CD4-positive, alpha-beta T cell treated with Interferon alpha-2 for 1 hour (primary cell): ENCODE measurements around the gene ZCCHC17.
"Not testable (repeated sequence)": the region's sequence is repeated elsewhere in the genome, so short reads cannot be mapped to it uniquely, and the experiment has no call there.

ENCODE experiments used
- DNase-seq, 2 donors: peaks; one replicate each; pipeline ENCODE4 v3.0.0-alpha.2; 2020 to 2022

Gene ZCCHC17

DNA sequence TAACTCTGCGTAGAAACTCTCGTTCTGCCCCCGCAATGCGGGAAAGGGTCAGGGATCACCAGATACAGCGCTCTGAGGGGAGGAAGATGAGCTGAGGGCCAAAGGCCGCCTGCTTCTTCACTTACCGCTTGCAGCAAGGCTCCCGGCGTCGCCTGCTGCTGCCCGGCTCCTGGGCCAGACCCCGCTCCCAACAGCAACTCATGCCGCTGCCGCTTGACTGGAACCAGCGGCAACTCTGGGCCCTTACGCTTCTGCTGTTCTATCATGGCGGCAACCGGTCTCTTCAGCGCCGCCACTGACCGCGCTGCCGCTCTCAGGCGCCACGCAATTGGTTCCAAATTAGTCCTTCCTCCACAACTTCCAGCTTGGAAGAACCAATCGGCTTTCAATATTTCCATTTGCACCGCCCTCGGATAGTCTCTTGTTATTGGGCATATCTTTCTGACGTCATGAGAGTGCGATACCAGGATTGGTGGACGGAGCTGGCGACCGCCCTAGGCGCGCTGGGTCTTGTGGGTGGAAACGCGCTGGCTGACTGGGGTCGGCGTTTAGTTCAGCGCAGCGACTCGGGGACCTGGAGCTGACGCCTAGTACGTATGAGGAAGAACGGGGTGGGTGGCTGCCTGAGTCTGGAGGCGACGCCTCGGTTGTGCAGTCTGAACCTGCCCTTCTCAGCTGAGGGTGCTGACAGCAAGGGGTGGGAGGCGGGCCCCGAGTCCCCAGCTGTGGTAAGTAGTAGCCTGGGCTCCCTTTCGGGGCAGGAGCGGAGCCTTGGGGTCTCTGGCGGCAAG lies at the start of gene ZCCHC17, which contains the start of gene SNRNP40:
ZCCHC17 (plus strand) TSS at position 547 of the 791 bp plus-strand sequence. CDS start 13,067 bp downstream, outside the sequence.
SNRNP40 (minus strand) TSS at position 303 of the 791 bp plus-strand sequence; CDS start at position 266, 37 bp downstream.
- DNase-seq, result peak; percentile 97 to 99

DNA sequence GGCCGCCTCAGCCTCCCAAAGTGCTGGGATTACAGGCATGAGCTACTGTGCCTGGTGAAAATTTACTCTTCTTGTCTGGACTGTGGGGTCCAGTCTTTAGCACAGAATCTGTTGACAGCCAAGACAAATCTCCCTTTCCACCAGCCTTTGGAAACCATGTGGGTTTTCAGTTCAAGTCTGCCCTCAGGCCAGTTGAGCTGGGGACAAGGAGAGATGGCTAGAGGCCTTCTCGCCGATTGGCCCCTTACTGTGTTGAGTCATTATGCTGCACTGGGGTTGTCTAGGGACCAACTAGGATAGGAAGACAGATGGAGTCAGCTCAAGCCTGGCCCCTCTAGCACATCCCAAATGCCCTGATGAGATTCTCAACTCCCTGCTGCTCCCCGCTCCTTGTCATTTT lies 48.6 kb upstream of the ZCCHC17 start:
- DNase-seq, result no peak

DNA sequence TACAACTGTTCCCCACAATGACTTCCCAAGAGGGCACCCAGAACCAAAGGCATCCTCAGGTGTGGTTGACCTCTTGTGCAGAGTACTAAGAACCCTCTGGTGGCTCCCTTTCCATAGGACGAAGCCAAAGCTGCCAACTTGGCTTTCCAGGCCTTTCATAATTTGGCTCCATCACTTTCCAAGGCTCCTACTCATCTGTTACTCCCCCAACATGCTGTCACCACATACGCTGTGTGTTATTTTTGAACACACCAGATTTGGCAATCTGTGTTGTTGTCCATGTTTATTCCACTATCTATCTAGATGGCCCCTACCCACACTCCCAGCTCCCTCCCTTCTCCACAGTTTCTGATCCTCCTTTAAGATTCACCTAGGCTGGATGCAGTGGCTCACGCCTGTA lies 47.0 kb upstream of the ZCCHC17 start:
- DNase-seq, result no peak

- DNase-seq, result no peak
These were observed 39.6 kb upstream of the ZCCHC17 start for GRCh38 chr1:31257213-31257612.

- no peak for DNase-seq
These were observed 38.3 kb upstream of the ZCCHC17 start for GRCh38 chr1:31258581-31258980.

DNA sequence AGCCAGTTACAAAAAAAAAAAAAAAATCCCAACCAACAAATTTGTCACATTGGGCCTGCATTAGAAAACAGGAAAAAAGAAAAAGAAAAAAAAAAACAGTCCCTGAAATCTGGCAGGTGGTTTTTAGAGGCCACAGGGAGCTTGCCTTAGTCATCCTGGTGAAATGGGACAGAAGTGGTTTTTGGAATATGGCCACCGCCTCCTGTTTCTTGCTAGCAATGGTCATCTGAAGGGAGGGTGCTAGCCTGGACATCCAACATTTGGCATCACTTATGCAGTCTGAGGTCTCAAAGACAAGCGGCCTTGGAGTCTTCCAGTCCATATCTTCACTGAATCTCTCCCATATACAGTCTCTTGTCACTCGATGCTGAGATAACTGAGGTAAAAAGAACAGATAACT lies 37.1 kb upstream of the ZCCHC17 start:
- DNase-seq, result no peak

- no peak for DNase-seq
These were observed 34.9 kb upstream of the ZCCHC17 start for GRCh38 chr1:31261916-31262315.

GRCh38 chr1:31262393-31262792 lies 34.4 kb upstream of the ZCCHC17 start:
- not testable (repeated sequence) for DNase-seq

DNA sequence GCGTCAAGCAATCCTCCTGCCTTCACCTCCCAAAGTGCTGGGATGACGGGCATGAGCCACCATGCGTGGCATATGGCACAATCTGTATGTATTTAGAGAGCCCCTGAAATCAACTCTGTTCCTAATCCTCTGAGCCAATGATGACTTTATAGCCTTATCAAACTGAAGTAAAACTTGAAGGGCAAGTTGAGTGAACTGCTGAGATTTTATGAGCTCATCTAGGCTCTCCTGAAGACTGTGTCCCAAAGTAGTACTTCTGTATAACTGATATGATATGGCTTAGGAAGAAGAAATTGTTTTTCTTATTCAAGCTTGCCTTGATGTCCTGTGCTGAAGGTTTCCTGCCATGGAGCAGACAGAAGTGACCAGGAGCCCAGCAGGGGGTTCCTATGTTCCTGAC lies 33.4 kb upstream of the ZCCHC17 start:
- DNase-seq, result no peak

GRCh38 chr1:31264790-31265386 lies 31.9 kb upstream of the ZCCHC17 start:
- DNase-seq, result no peak

DNA sequence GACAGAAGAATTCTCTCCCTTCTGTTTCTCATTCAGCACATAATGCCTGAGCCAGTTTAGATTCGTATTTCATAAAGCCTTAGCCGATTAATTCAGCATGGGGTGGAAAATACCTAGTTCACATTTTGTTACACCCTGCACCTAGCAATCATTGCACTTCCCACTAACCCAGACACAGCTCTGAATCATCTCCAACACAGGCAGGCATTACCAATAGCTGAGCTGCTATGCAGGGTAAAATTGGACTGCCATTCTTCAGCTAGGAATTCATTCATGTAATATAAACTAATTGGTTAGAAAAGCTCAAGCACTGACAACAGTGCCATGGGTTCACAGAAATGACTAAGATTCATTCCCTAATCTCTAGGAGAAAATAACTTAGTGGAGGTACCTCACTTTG lies 30.3 kb upstream of the ZCCHC17 start:
- no peak for DNase-seq

DNA sequence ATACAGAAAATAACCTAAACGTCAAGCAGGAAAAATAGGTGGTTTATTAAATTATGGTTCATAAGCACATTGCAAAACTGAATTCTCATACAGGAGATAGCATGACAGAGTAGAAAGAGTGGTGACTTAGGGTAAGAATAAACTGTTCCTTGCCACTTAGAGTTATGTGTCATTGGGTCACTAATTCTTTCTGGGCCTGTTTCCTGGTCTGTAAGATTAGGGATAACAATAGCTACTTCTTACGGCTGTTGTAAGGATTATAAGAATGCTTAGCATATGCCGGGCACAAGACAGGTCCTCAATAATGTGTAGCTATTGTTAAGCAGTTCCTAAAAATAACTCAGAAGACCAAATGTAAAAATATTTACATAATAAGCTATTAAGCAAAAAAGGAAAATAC lies 24.5 kb upstream of the ZCCHC17 start:
- no peak for DNase-seq

- DNase-seq, result no peak
These were observed 23.2 kb upstream of the ZCCHC17 start for GRCh38 chr1:31273619-31274018.

- not testable (repeated sequence) for DNase-seq
These were observed 14.4 kb upstream of the ZCCHC17 start for GRCh38 chr1:31282426-31282825.

GRCh38 chr1:31287791-31288190 lies 9.0 kb upstream of the ZCCHC17 start:
- not testable (repeated sequence) for DNase-seq

DNA sequence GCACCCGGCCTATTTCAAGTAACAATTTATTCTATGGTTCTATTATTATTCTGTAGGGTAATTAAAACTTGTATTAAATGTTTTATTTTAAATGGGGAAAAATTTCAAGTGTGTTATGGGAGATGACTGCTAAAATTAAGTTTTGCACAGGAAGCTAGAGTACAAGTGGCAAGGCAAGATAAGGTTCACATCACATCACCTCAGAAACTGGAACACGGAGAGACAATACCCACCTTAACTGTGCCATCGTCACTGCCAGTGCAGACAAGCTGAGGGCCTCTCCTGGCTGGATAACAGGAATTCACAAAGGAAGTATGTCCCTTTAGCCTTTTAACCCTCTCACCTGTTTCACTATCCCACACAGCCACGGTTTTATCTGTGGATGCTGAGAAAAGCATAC lies 7.8 kb upstream of the ZCCHC17 start:
- no peak for DNase-seq

DNA sequence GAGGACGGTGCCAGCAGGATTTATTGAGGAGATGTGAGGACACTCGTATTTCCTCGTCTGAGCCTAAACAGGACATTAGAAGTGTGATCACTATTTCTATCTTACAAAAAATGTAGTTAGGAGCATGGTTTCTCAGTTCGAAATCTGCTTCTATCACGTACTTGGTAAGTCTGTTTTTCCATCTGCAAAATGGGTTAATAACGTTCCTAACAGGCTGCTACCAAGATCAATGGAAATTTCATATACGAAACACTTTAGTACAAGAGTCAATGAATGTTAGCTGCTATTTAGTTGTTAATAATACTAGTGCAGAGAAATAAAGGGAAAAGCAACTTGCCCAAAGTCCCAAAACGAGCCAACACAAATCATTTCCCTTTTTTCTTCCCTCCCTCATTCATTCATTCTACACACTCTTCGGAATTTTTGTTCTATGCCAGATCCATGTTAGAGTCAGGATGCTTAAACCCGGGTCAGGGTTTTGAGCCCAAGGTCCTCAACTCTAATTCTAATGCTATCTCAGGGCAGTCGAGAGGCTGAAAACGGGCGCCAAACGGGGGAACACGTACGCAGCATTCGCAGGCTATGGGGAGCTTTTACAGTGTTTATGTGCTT lies 852 bp upstream of the ZCCHC17 start:
- no peak for DNase-seq

GRCh38 chr1:31297277-31298247 lies 730 bp downstream of the ZCCHC17 start:
- peak in 1 of 2 donors; percentile 3 for DNase-seq

DNA sequence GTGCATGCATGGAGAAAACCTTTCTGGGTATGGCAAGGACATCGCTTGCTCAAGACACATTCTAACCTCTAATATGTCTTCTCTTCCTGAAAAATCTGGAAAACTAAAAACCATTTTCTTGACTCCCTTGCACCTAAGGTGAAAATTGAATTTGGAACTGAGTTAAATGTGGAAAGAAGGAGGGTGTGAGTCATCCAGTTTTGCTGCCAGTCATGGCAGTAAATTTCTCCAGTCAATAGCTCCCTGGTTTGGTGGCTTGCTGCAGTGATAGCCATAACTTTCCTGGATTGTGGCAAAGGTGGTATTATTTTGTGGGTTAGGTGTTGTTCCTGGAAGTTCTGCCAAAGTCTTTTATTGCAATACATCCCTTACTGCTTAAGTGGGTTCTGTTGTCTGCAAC lies 2.5 kb downstream of the ZCCHC17 start:
- DNase-seq, result no peak

- DNase-seq, result peak in 1 of 2 donors; percentile 47
These were observed 3.4 kb downstream of the ZCCHC17 start for GRCh38 chr1:31300193-31300592.

DNA sequence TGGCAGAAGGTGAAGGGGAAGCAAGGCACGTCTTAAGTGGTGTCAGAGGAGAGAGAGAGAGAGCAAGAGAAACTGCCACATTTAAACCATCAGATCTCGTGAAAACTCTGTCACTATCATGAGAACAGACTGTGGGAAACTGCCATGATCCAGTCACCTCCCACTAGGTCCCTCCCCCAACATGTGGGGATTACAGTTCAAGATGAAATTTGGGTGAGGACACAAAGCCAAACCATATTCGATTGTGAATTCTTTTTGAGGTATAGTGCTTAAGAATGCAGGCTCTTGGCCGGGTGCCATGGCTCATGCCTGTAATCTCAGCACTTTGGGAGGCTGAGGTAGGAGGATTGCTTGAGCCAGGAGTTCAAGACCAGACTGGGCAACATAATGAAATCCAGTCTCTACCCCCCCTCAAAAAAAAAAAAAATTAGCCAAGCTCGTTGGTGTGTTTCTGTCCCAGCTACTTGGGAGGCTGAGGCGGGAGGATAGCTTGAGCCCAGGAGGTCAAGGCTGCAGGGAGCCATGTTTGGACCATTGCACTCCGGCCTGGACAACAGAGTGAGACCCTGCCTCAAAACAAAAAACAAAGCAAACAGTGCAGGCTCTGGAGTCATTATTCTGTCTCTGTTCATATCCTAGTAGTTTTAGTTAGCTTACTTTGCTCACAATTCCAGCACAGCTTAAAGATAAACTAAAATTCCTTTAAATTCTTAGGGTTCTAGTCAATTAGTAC lies 6.0 kb downstream of the ZCCHC17 start:
- DNase-seq, result no peak

- DNase-seq, result no peak
These were observed 9.4 kb downstream of the ZCCHC17 start for GRCh38 chr1:31306278-31306677.
